DND-41 (cell line): Measurements from ENCODE around the gene PDXK.

Experiments
- ATAC-seq: fragments of 200-7000 bp; cut with Tn5 transposase; 3 replicates; pipeline ENCODE4 v1.9.1; 2021; ENCODE audit warnings: low read depth; ENCODE audit not compliant: insufficient read depth
- DNase-seq: peaks from one replicate; pipeline ENCODE4 v3.0.0-alpha.2; 2020
- H2AFZ ChIP-seq: 2 replicates; pipeline ENCODE4 v1.6.0; 2012; ENCODE audit warnings: low read depth, low read length
- H3K27ac ChIP-seq: 2 replicates; pipeline ENCODE4 v1.5.1; 2012; ENCODE audit warnings: low read length, inconsistent platforms
- H3K27me3 ChIP-seq: fragments of 200-600 bp; sonication (generic); 2 replicates; pipeline ENCODE4 v1.6.0; 2012; ENCODE audit warnings: low read length, mild to moderate bottlenecking, inconsistent platforms; ENCODE audit not compliant: insufficient read depth, poor library complexity
- H3K36me3 ChIP-seq: 2 replicates; pipeline ENCODE4 v1.5.1; 2012; ENCODE audit warnings: low read length, inconsistent platforms; ENCODE audit not compliant: insufficient read depth
- H3K4me1 ChIP-seq: 2 replicates; pipeline ENCODE4 v1.5.1; 2012; ENCODE audit warnings: mild to moderate bottlenecking, low read length; ENCODE audit not compliant: insufficient read depth
- H3K4me2 ChIP-seq: 2 replicates; pipeline ENCODE4 v1.6.0; 2012; ENCODE audit warnings: mild to moderate bottlenecking, moderate library complexity, low read length, inconsistent platforms; ENCODE audit not compliant: insufficient read depth
- H3K4me3 ChIP-seq, 2 experiments: fragments of 200-600 bp in 1 of 2; shearing (Covaris generic) in 1 of 2; 2 replicates each; pipeline ENCODE4 v1.5.1; 2012 to 2016; ENCODE audit warnings: inconsistent platforms in 2 of 2, low read length in 2 of 2, mild to moderate bottlenecking in 2 of 2, low read depth in 1 of 2, moderate library complexity in 1 of 2
- H3K79me2 ChIP-seq: 2 replicates; pipeline ENCODE4 v1.6.0; 2012; ENCODE audit warnings: low read length, inconsistent platforms; ENCODE audit not compliant: insufficient read depth
- H3K9ac ChIP-seq: 2 replicates; pipeline ENCODE4 v1.6.0; 2012; ENCODE audit warnings: low read depth, mild to moderate bottlenecking, inconsistent platforms, low read length, moderate library complexity
- H3K9me3 ChIP-seq: 2 replicates; pipeline ENCODE4 v1.5.1; 2012; ENCODE audit warnings: low read length, moderate library complexity, mild to moderate bottlenecking, inconsistent platforms; ENCODE audit not compliant: insufficient read depth, severe bottlenecking
- H4K20me1 ChIP-seq: 2 replicates; pipeline ENCODE4 v1.6.0; 2012; ENCODE audit warnings: low read length; ENCODE audit not compliant: insufficient read depth
- CTCF ChIP-seq: IDR thresholded peaks from 2 replicates; pipeline ENCODE4 v1.5.1; 2012; ENCODE audit warnings: borderline replicate concordance, low read length, moderate library complexity, mild to moderate bottlenecking; ENCODE audit not compliant: poor library complexity, severe bottlenecking; ENCODE audit errors: extremely low read depth
- EZH2 ChIP-seq: IDR thresholded peaks from 3 replicates; pipeline ENCODE4 v1.6.1; 2012; ENCODE audit warnings: borderline replicate concordance, low read depth, mild to moderate bottlenecking, moderate library complexity, low read length, inconsistent platforms; ENCODE audit not compliant: severe bottlenecking

Gene PDXK

GRCh38 chr21:43691086-43691795 is 27.7 kb upstream of the PDXK start:
- TF ChIP-seq EZH2 = no peak
- no peak for TF ChIP-seq CTCF
- no peak for ATAC-seq
- no peak overlapping the region for H3K4me3 ChIP-seq
- no peaks in the 10 kb centered on the region for H3K27me3 ChIP-seq
- H3K36me3 ChIP-seq = peaks cover 100% of the 10 kb centered on the region
- no peaks in the 10 kb centered on the region for H3K79me2 ChIP-seq
- H3K9me3 ChIP-seq = no peaks in the 10 kb centered on the region
- H4K20me1 ChIP-seq = no peaks in the 10 kb centered on the region; the same call in none of the 2 replicates
- no peak overlapping the region for H3K9ac ChIP-seq
- H3K4me1 ChIP-seq = no peaks in the 10 kb centered on the region
- DNase-seq = no peak
- H3K4me2 ChIP-seq = no peak overlapping the region
- no peak overlapping the region for H3K27ac ChIP-seq
- H2AFZ ChIP-seq = no peak overlapping the region

- DNase-seq (no peak), ATAC-seq (no peak)
- Histone ChIP-seq H3K4me3 (no peak overlapping the region), H3K4me1 (no peaks in the 10 kb centered on the region), H3K9ac (no peak overlapping the region), H3K27ac (no peak overlapping the region), H3K4me2 (no peak overlapping the region), H3K9me3 (no peaks in the 10 kb centered on the region), H3K27me3 (no peaks in the 10 kb centered on the region), H3K36me3 (peaks cover 96% of the 10 kb centered on the region), H3K79me2 (no peaks in the 10 kb centered on the region), H4K20me1 (no peaks in the 10 kb centered on the region; the same call in none of the 2 replicates), H2AFZ (no peak overlapping the region)
- no peak for TF ChIP-seq CTCF
- no peak for TF ChIP-seq EZH2
Measured at GRCh38 chr21:43691801-43692200, 27.1 kb upstream of the PDXK start.

GRCh38 chr21:43692949-43693348 is 26.0 kb upstream of the PDXK start:
- no peaks in the 10 kb centered on the region for H3K4me1 ChIP-seq
- H3K9ac ChIP-seq = no peak overlapping the region
- ATAC-seq (no peak), DNase-seq (no peak)
- no peaks in the 10 kb centered on the region for H3K27me3 ChIP-seq
- no peak overlapping the region for H3K4me2 ChIP-seq
- no peaks in the 10 kb centered on the region for H3K9me3 ChIP-seq
- H2AFZ ChIP-seq = no peak overlapping the region
- H4K20me1 ChIP-seq = no peaks in the 10 kb centered on the region; the same call in none of the 2 replicates
- H3K79me2 ChIP-seq = no peaks in the 10 kb centered on the region
- no peak overlapping the region for H3K4me3 ChIP-seq
- H3K27ac ChIP-seq = no peak overlapping the region
- H3K36me3 ChIP-seq = peaks cover 84% of the 10 kb centered on the region
- no peak for TF ChIP-seq EZH2
- TF ChIP-seq CTCF = no peak
